Non-pigmented ciliary epithelial cell (primary cell): ENCODE results near the gene KIF3C.
"Not testable (repeated sequence)": the region's sequence is repeated elsewhere in the genome, so short reads cannot be mapped to it uniquely, and the experiment has no call there.

ENCODE experiments used
- DNase-seq: peaks from one replicate; pipeline ENCODE4 v3.0.0-alpha.2; 2010; ENCODE audit warnings: low read depth

Gene KIF3C

DNA sequence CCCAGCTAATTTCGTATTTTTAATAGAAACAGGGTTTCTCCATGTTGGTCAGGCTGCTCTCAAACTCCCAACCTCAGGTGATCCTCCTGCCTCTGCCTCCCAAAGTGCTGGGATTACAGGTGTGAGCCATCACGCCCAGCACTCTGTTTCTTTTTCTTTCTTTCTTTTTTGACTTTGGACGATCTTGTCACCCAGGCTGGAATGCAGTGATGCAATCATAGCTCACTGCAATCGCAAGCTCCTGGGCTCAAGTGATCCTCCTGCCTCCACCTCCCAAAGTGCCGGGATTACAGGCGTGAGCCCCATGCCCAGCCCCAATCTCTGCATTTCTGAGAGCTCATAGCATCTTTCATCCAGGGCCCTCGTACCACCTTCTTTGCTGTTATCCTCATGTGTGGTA, 17.1 kb upstream of the KIF3C start:
- DNase-seq, result not testable (repeated sequence)

DNA sequence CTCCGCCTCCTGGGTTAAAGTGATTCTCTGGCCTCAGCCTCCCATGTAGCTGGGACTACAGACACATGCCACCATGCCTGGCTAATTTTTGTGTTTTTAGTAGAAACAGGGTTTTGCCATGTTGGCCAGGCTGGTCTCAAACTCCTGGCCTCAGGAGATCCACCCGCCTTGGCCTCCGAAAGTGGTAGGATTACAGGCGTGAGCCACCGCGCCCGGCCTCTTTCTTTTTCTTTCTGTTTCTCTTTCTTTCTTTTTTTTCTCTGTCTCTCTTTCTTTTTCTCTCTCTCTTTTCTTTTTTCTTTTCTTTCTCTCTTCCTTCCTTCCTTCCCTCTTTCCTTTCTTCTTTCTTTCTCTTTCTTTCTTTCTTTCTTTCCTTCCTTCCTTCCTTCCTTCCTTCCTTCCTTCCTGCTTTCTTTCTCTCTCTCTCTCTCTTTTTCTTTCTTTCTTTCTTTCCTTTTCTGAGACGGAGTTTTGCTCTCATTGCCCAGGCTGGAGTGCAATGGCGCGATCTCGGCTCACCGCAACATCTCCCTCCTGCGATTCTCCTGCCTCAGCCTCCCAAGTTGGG, 16.6 kb upstream of the KIF3C start:
- not testable (repeated sequence) for DNase-seq

DNA sequence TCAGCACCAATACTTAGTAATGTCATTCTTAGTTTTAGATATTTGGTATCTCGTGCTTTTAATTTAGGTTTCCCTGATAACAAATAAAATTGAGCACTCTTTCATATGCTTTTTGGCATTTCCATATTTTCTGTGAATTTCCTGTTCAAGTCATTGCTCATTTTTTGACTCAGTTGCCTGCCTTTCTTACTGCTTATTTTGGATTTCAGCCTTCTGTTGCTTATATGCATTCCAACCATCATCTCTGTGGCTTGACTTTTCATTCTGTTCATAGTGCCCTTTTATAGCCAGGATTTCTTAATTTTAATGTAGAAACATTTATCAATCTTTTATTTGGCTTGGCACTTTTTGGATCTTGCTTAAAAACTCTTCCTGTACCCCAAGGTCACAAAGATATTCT, 14.5 kb upstream of the KIF3C start:
- DNase-seq, result no peak

DNA sequence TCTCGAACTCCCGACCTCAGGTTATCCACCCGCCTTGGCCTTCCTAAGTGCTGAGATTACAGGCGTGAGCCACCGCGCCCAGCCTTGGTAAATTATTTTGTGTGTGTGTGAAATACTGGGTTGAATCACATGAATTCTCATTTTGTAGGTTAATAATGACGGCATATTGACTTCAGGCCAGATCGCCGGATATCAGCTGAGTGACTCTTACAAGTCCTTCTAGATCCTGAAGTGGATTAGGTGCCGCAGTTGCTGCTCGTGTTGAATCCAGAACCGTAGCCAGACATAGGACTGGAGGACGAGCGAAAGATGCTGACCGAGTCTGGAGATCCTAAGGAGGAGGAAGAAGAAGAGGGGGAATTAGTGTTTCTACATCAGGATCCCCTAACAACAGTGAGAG, 12.2 kb upstream of the KIF3C start:
- no peak for DNase-seq

DNA sequence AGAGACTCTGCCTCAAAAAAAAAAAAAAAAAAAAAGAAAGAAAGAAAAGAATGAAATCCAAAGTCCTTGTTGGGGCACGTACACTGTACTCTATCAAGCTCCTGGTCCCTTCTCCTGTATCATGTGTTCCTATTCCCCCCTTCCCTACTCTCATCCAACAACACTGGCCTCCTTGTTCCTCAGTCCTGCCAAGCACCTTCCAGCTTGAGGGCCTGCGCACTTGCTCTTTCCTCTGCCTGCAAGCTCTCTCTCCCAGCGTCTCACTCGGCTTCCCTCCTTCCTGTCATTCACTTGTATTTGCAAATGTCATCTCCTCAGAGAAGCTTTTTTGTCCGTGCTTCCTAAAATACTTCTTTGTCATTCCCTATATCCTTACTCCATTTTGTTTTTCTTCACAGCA, 10.8 kb upstream of the KIF3C start:
- no peak for DNase-seq

GRCh38 chr2:25992556-25992955, 10.3 kb upstream of the KIF3C start:
- DNase-seq, result no peak

- no peak for DNase-seq
These were observed 9.7 kb upstream of the KIF3C start for GRCh38 chr2:25991965-25992364.

DNA sequence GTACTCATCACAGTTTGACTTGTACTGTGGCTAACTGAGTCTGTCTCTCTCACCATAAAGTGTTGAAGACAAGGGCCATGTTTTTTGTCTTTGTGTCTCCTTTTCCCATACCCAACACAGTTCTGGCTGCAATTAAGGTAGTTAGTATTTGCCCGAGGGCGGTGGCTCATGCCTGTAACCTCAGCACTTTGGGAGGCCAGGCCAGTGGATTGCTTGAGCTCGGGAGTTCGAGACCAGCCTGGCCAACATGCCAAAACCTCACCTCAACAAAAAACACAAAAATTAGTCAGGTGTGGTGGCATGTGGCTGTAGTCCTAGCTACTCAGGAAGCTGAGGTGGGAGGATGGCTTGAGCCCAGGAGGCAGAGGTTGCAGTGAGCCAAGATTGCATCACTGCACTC, 6.9 kb upstream of the KIF3C start:
- DNase-seq, result no peak

GRCh38 chr2:25988134-25988533, 5.8 kb upstream of the KIF3C start:
- no peak for DNase-seq

DNA sequence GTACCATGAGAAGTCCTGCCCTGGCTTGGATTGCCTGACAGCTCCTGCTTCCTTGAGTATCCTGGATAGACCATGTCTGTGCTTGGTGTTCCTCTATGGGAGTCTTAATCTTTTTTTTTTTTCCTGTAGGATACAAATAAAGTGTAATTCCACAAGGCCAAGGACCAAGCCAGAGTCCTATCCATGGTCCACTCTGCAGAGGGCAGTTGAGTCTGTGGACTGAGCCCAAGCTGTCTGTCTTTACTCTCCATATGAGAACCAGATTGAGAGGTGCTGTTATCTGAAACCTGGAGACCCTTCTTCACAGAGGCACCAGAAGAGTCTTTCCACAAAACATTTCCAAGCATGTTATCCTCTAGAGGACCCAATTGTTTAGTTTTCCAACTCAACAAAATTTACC, 1.4 kb upstream of the KIF3C start:
- DNase-seq, result no peak

DNA sequence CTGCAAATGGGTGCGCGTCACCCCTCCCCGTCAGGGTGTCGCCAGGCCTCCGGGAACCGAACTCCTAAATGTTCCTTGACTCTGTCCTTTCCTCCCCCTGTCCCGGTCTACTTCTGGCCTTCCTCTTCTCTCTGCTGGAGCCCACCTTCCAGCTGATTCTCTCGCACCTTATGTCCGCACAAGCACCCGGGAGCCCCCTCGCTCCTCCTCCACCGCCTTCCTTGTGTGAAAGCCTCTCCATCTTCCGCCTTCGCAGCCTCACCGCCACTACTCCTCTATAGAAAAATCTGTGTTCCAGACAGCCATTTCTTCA, 627 bp upstream of the KIF3C start:
- no peak for DNase-seq

GRCh38 chr2:25981596-25982272, 563 bp downstream of the KIF3C start:
- no peak for DNase-seq

GRCh38 chr2:25980951-25981350, 1.3 kb downstream of the KIF3C start:
- DNase-seq, result no peak

GRCh38 chr2:25980076-25980887, 2.0 kb downstream of the KIF3C start:
- DNase-seq, result no peak

DNA sequence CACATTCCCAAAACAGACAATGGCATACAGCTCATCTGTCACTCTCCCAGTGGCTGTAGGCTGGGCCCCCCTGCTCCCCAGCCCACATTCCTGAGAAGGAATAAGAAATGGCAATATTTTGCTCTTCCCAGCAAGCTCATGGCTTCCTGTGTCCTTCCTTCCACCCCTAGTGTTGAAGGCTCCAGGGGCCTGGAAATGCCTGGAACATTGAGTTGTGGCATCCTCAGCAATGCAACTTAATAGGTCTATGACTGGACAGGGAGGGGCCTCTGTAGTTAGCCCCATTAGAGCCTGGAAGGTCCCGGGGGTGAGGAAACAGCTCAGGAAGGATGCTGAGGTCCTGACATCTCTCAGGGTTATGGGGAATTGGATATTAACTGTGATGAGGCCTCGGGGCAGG, 3.3 kb downstream of the KIF3C start:
- DNase-seq, result no peak

DNA sequence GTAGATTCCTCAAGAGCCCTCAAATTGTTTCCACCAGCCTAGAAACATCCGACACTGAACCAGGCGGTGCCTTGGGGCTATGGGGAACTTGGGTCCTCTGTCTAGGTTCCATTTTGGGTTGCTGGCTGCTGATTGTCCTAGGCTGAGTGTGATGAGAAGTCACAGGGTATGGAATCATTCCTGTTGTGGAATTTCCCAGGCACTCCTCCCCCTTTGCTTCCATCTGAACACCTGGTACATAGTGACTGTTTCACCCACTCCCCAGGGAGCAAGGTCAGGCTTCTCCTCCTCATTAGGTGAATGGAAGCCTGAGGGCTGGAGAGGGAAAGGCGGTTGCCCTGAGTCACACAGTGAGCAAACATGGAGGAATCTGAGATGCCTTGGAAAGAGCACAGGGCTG, 4.5 kb downstream of the KIF3C start:
- DNase-seq, result no peak

DNA sequence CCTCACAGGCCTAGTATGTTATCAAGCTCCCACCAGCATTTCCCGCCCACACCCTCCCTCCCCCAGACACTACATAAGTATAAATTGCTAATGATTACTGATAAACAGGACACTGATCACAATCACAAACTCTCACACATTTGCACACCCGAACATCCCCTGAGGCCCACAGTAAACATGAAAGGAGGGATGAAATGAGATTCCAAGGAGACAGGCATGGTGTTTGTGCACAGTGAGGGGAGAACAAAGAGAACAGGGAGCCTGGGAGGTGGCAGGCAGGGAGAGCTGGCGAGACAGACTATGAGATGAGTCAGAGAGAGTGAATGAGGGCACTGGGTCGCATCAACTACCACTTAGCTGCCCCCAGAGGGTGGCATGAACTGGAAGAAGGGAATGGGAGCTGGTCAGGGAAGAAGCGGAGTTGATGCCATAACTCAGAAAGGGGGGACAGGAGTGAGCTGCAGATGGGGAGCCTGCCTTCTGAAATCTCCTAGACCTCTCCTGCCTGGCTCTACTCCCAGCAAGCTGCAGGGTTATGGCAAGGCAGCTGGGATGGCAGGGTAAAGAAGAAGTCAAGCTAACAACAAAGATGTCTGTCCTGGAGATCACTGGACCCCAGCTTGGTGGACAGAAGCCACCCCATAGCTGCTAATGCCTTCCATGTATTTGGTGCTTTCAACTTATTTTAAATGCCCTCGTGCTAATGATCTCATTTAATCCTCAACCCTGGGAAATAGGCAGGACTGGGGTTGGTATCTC, 5.1 kb downstream of the KIF3C start:
- no peak for DNase-seq

- no peak for DNase-seq
These were observed 10.1 kb downstream of the KIF3C start for GRCh38 chr2:25972049-25972823.

DNA sequence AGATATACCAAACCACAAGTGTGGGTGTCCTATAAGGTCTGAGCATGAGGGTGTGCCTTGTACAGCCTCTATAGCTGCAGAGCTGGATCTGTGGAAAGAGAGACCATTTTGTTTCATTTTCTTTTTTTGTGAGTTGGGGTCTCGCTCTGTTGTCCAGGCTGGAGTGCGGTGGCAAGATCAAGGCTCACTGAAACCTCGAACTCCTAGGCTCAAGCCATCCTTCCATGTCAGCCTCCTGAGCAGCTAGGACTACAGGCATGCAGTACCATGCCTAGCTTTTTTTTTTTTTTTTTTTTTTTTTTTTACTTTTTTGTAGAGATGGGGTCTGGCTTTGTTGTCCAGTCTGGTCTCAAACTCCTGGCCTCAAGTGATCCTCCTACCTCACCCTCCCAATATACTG, 10.7 kb downstream of the KIF3C start:
- DNase-seq, result no peak

DNA sequence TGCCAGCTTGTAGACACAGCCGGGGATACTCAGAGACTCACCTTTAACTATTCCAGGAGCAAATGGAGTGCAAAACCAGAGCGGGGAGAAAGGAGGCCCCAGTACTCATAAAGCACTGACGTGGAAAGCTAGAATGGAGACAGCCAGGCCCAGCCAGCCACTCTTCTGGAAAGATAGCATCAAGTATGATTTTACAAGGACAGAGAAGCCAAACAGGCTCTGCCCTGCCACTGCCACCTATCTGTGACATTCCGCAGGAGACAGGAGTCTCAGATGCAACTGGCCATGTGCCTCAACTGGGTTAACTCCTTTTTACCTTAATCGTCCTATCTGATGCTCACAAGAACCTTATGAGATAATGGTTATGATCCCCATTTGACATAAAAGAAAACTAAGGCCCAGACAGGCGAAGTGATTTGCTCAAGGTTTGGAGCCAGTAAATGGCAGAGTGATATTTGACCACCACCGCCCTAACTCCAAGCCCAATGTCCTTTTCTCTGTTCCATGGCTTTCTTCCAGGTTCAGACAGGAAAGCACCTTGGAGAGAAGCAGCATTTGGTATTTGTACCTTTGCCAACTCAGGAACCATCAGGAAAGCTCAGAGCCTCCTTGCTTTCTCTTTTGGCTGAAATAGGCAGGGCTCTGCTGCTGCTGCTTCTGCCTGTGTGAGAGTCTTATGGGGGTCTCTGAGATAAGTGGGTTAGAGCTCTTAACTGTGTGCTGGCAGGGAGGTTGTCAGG, 15.6 kb downstream of the KIF3C start:
- DNase-seq, result no peak

DNA sequence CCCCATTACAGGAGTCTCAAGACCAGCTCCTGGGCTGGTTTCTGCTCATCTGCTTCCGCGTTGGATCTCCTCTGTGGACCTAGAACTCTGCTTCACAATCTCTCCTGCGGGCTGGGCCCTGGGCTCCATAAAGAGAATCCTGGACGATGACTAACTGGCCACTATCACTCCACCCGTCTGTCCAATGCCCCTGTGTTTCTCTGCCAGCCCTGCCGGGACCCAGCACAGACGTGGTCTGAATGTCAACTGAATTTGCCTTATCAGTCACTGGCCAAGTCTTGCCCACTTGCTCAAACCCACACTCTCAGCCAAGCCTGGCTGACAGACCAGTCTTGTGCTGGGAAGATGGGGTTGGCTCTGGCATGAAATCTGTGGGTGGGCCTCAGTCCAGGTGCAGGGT, 17.4 kb downstream of the KIF3C start:
- DNase-seq, result no peak
